ENCODE data around the gene XKR7. TPM values are rescaled to one million over a fixed set of nuclear protein-coding genes. Genes with fewer than 3 reads are reported as not detected.

The XKR7 gene
- total and polyA plus RNA-seq, 10 of the 15 experiments (the other 5 are each of a cell fraction or from before 2014, with no cell fraction given): not detected

DNA sequence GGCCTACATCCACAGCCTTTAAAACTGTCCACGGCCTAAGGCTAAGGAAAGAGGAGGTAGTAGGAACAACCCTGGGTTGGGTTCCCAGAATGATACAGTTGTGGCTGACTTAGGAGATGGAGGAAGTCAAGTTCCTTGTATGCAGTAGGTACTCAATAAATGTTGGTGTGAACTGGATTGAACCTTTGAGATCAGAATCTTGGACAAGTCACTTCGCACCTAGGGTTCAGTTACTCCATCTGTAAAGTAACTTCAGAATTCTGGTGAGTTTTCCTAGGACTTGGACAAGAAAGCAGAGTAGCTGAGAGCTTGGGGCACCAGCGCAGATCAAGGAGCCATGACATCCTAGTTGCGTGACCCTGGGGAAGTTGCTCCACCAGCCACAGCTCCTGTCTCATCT, 9.1 kb downstream of the XKR7 start:
- in situ Hi-C loops (cut with MboI): no loop called here
- ChIA-PET SMC1A (ENCODE audit: uncharacterized antibody, unreplicated experiment) (no interaction called here), RAD21 (ENCODE audit: unreplicated experiment) (no interaction called here), CTCF (no interaction called here), POLR2A (no interaction called here)
- Histone ChIP-seq H3K4me1 (ENCODE audit: control insufficient read depth, insufficient read depth, low read length) (no peaks in the 10 kb centered on the region), H3K27me3 (replicated peaks in 1 of 2; ENCODE audit: control insufficient read depth in 2 of 2, insufficient read depth in 2 of 2, low read length in 1 of 2) (peaks cover 0 to 6% of the 10 kb centered on the region in 2 experiments; a peak in 2 of 4 replicates), H3K36me3 (ENCODE audit: control insufficient read depth in 2 of 2, insufficient read depth in 2 of 2, low read length in 1 of 2) (no peaks in the 10 kb centered on the region), H3K4me2 (ENCODE audit: control insufficient read depth, insufficient read depth) (no peak overlapping the region), H3K9ac (ENCODE audit: control insufficient read depth, insufficient read depth, low read length) (no peak overlapping the region), H2AFZ (ENCODE audit: control insufficient read depth, low read depth, low read length) (no peak overlapping the region), H3K27ac (ENCODE audit: control insufficient read depth, insufficient read depth) (no peak overlapping the region), H4K20me1 (ENCODE audit: control insufficient read depth, insufficient read depth) (no peaks in the 10 kb centered on the region), H3K9me3 (replicated peaks; ENCODE audit: control insufficient read depth, insufficient read depth, low read length) (no peaks in the 10 kb centered on the region), H3K79me2 (ENCODE audit: control insufficient read depth, insufficient read depth, low read length) (no peaks in the 10 kb centered on the region), H3K4me3 (no peak overlapping the region)
- no peak for DNase-seq (ENCODE audit: low read depth, low spot score)
- no peak for ATAC-seq
- TF ChIP-seq RCOR1 (conservative IDR thresholded peaks at IDR 0.05; ENCODE audit: low read depth, low read length): no peak
- no peak for TF ChIP-seq KAT2A (conservative IDR thresholded peaks at IDR 0.05; ENCODE audit: control insufficient read depth, low read depth, low read length)
- no peak for TF ChIP-seq NFYA (IDR thresholded peaks at IDR 0.05; ENCODE audit: borderline replicate concordance, low read depth, low read length)
- no peak for TF ChIP-seq MTA3 (IDR thresholded peaks at IDR 0.05; ENCODE audit: borderline replicate concordance, low read length)
- TF ChIP-seq LARP7 (IDR thresholded peaks at IDR 0.05): no peak
- TF ChIP-seq, protein P1, sequence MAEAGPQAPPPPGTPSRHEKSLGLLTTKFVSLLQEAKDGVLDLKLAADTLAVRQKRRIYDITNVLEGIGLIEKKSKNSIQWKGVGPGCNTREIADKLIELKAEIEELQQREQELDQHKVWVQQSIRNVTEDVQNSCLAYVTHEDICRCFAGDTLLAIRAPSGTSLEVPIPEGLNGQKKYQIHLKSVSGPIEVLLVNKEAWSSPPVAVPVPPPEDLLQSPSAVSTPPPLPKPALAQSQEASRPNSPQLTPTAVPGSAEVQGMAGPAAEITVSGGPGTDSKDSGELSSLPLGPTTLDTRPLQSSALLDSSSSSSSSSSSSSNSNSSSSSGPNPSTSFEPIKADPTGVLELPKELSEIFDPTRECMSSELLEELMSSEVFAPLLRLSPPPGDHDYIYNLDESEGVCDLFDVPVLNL (IDR thresholded peaks at IDR 0.05; ENCODE audit: low read depth, low read length): no peak
- TF ChIP-seq SREBF2 (IDR thresholded peaks at IDR 0.05; ENCODE audit: low read length): no peak
- no peak for TF ChIP-seq ZBED1 (IDR thresholded peaks at IDR 0.05; ENCODE audit: borderline replicate concordance)
- TF ChIP-seq POLR2A (IDR thresholded peaks at IDR 0.05; ENCODE audit: low read depth, low read length): no peak
- TF ChIP-seq FOXK2 (IDR thresholded peaks at IDR 0.05): no peak
- no peak for TF ChIP-seq CHD1 (IDR thresholded peaks at IDR 0.05; ENCODE audit: low read depth, low read length)
- TF ChIP-seq BRCA1 (IDR thresholded peaks at IDR 0.05; ENCODE audit: low read depth, low read length): no peak
- TF ChIP-seq NR2C1 (IDR thresholded peaks at IDR 0.05): no peak
- TF ChIP-seq, protein P2, sequence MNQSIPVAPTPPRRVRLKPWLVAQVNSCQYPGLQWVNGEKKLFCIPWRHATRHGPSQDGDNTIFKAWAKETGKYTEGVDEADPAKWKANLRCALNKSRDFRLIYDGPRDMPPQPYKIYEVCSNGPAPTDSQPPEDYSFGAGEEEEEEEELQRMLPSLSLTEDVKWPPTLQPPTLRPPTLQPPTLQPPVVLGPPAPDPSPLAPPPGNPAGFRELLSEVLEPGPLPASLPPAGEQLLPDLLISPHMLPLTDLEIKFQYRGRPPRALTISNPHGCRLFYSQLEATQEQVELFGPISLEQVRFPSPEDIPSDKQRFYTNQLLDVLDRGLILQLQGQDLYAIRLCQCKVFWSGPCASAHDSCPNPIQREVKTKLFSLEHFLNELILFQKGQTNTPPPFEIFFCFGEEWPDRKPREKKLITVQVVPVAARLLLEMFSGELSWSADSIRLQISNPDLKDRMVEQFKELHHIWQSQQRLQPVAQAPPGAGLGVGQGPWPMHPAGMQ (IDR thresholded peaks at IDR 0.05; ENCODE audit: borderline replicate concordance): no peak
- intact Hi-C loops (cut with micrococcal nuclease; ENCODE audit: unreplicated experiment): no loop called here
- no TSS peak for BruUV-seq (replicated peaks)
- no peak for FAIRE-seq
- 23% methylated on average over 4 of the region's 4 CpGs for WGBS (ENCODE audit: insufficient coverage, insufficient replicate concordance, low lambda C conversion rate, missing lambda C conversion rate)

Measured in GM12878 (cell line).